ENCODE results near the gene PRRT1B.

Gene PRRT1B

GRCh38 chr9:131597246-131597645 is 51.9 kb downstream of the PRRT1B start:
- Histone ChIP-seq H3K9me3 (ENCODE audit: control insufficient read depth in 1 of 2, low read length in 2 of 2) (no peaks in the 10 kb centered on the region), H3K4me1 (ENCODE audit: control insufficient read depth in 1 of 2, insufficient read depth in 2 of 2, low read length in 2 of 2) (no peaks in the 10 kb centered on the region), H3K36me3 (ENCODE audit: control insufficient read depth in 1 of 2, insufficient read depth in 2 of 2, low read length in 2 of 2) (peaks cover 40 to 80% of the 10 kb centered on the region in 2 donors), H3K27me3 (ENCODE audit: control insufficient read depth in 1 of 2, insufficient read depth in 2 of 2, low read length in 2 of 2) (no peaks in the 10 kb centered on the region), H3K4me3 (ENCODE audit: low read depth in 1 of 2, low read length in 2 of 2) (no peak overlapping the region), H3K9ac (ENCODE audit: low read depth in 1 of 2, low read length in 2 of 2) (no peak overlapping the region), H3K27ac (ENCODE audit: low read depth, low read length) (no peak overlapping the region)

GRCh38 chr9:131598121-131598520 is 52.8 kb downstream of the PRRT1B start:
- Histone ChIP-seq H3K4me1 (ENCODE audit: control insufficient read depth in 1 of 2, insufficient read depth in 2 of 2, low read length in 2 of 2) (no peaks in the 10 kb centered on the region), H3K4me3 (ENCODE audit: low read depth in 1 of 2, low read length in 2 of 2) (no peak overlapping the region), H3K9ac (ENCODE audit: low read depth in 1 of 2, low read length in 2 of 2) (no peak overlapping the region), H3K27ac (ENCODE audit: low read depth, low read length) (no peak overlapping the region), H3K27me3 (ENCODE audit: control insufficient read depth in 1 of 2, insufficient read depth in 2 of 2, low read length in 2 of 2) (no peaks in the 10 kb centered on the region), H3K36me3 (ENCODE audit: control insufficient read depth in 1 of 2, insufficient read depth in 2 of 2, low read length in 2 of 2) (peaks cover 43 to 84% of the 10 kb centered on the region in 2 donors), H3K9me3 (ENCODE audit: control insufficient read depth in 1 of 2, low read length in 2 of 2) (no peaks in the 10 kb centered on the region)

GRCh38 chr9:131601683-131602181 is 56.4 kb downstream of the PRRT1B start:
- Histone ChIP-seq H3K9ac (ENCODE audit: low read depth in 1 of 2, low read length in 2 of 2) (no peak overlapping the region), H3K36me3 (ENCODE audit: control insufficient read depth in 1 of 2, insufficient read depth in 2 of 2, low read length in 2 of 2) (peaks cover 34 to 71% of the 10 kb centered on the region in 2 donors), H3K4me3 (ENCODE audit: low read depth in 1 of 2, low read length in 2 of 2) (no peak overlapping the region), H3K27ac (ENCODE audit: low read depth, low read length) (no peak overlapping the region), H3K4me1 (ENCODE audit: control insufficient read depth in 1 of 2, insufficient read depth in 2 of 2, low read length in 2 of 2) (peaks cover 4 to 7% of the 10 kb centered on the region in 2 donors), H3K27me3 (ENCODE audit: control insufficient read depth in 1 of 2, insufficient read depth in 2 of 2, low read length in 2 of 2) (no peaks in the 10 kb centered on the region), H3K9me3 (ENCODE audit: control insufficient read depth in 1 of 2, low read length in 2 of 2) (no peaks in the 10 kb centered on the region)

GRCh38 chr9:131603199-131603598 is 57.9 kb downstream of the PRRT1B start:
- H3K27me3 ChIP-seq (ENCODE audit: control insufficient read depth in 1 of 2, insufficient read depth in 2 of 2, low read length in 2 of 2) = no peaks in the 10 kb centered on the region
- H3K27ac ChIP-seq (ENCODE audit: low read depth, low read length) = no peak overlapping the region
- peaks cover 23 to 66% of the 10 kb centered on the region in 2 donors for H3K36me3 ChIP-seq (ENCODE audit: control insufficient read depth in 1 of 2, insufficient read depth in 2 of 2, low read length in 2 of 2)
- no peak overlapping the region for H3K9ac ChIP-seq (ENCODE audit: low read depth in 1 of 2, low read length in 2 of 2)
- no peak overlapping the region for H3K4me3 ChIP-seq (ENCODE audit: low read depth in 1 of 2, low read length in 2 of 2)
- H3K9me3 ChIP-seq (ENCODE audit: control insufficient read depth in 1 of 2, low read length in 2 of 2) = no peaks in the 10 kb centered on the region
- H3K4me1 ChIP-seq (ENCODE audit: control insufficient read depth in 1 of 2, insufficient read depth in 2 of 2, low read length in 2 of 2) = peaks cover 9 to 11% of the 10 kb centered on the region in 2 donors

- H3K27me3 ChIP-seq (ENCODE audit: control insufficient read depth in 1 of 2, insufficient read depth in 2 of 2, low read length in 2 of 2) = no peaks in the 10 kb centered on the region
- no peaks in the 10 kb centered on the region for H3K9me3 ChIP-seq (ENCODE audit: control insufficient read depth in 1 of 2, low read length in 2 of 2)
- H3K36me3 ChIP-seq (ENCODE audit: control insufficient read depth in 1 of 2, insufficient read depth in 2 of 2, low read length in 2 of 2) = peaks cover 26 to 68% of the 10 kb centered on the region in 2 donors
- H3K4me1 ChIP-seq (ENCODE audit: control insufficient read depth in 1 of 2, insufficient read depth in 2 of 2, low read length in 2 of 2) = peaks cover 11 to 13% of the 10 kb centered on the region in 2 donors
- no peak overlapping the region for H3K4me3 ChIP-seq (ENCODE audit: low read depth in 1 of 2, low read length in 2 of 2)
- no peak overlapping the region for H3K27ac ChIP-seq (ENCODE audit: low read depth, low read length)
- no peak overlapping the region for H3K9ac ChIP-seq (ENCODE audit: low read depth in 1 of 2, low read length in 2 of 2)
These were observed 58.6 kb downstream of the PRRT1B start for GRCh38 chr9:131603711-131604439.

- Histone ChIP-seq H3K27ac (ENCODE audit: low read depth, low read length) (no peak overlapping the region), H3K4me3 (ENCODE audit: low read depth in 1 of 2, low read length in 2 of 2) (no peak overlapping the region), H3K4me1 (ENCODE audit: control insufficient read depth in 1 of 2, insufficient read depth in 2 of 2, low read length in 2 of 2) (peaks cover 11 to 19% of the 10 kb centered on the region in 2 donors), H3K27me3 (ENCODE audit: control insufficient read depth in 1 of 2, insufficient read depth in 2 of 2, low read length in 2 of 2) (no peaks in the 10 kb centered on the region), H3K9ac (ENCODE audit: low read depth in 1 of 2, low read length in 2 of 2) (no peak overlapping the region), H3K36me3 (ENCODE audit: control insufficient read depth in 1 of 2, insufficient read depth in 2 of 2, low read length in 2 of 2) (peaks cover 26 to 75% of the 10 kb centered on the region in 2 donors), H3K9me3 (ENCODE audit: control insufficient read depth in 1 of 2, low read length in 2 of 2) (no peaks in the 10 kb centered on the region)
These were observed 60.7 kb downstream of the PRRT1B start for GRCh38 chr9:131605770-131606590.

GRCh38 chr9:131606896-131607567 is 61.7 kb downstream of the PRRT1B start:
- Histone ChIP-seq H3K36me3 (ENCODE audit: control insufficient read depth in 1 of 2, insufficient read depth in 2 of 2, low read length in 2 of 2) (peaks cover 26 to 76% of the 10 kb centered on the region in 2 donors), H3K9me3 (ENCODE audit: control insufficient read depth in 1 of 2, low read length in 2 of 2) (no peaks in the 10 kb centered on the region), H3K9ac (ENCODE audit: low read depth in 1 of 2, low read length in 2 of 2) (no peak overlapping the region), H3K27ac (ENCODE audit: low read depth, low read length) (no peak overlapping the region), H3K4me1 (ENCODE audit: control insufficient read depth in 1 of 2, insufficient read depth in 2 of 2, low read length in 2 of 2) (peaks cover 11 to 19% of the 10 kb centered on the region in 2 donors), H3K27me3 (ENCODE audit: control insufficient read depth in 1 of 2, insufficient read depth in 2 of 2, low read length in 2 of 2) (no peaks in the 10 kb centered on the region), H3K4me3 (ENCODE audit: low read depth in 1 of 2, low read length in 2 of 2) (no peak overlapping the region)

GRCh38 chr9:131607591-131607990 is 62.3 kb downstream of the PRRT1B start:
- Histone ChIP-seq H3K4me1 (ENCODE audit: control insufficient read depth in 1 of 2, insufficient read depth in 2 of 2, low read length in 2 of 2) (peaks cover 11 to 19% of the 10 kb centered on the region in 2 donors), H3K27ac (ENCODE audit: low read depth, low read length) (no peak overlapping the region), H3K36me3 (ENCODE audit: control insufficient read depth in 1 of 2, insufficient read depth in 2 of 2, low read length in 2 of 2) (peaks cover 24 to 76% of the 10 kb centered on the region in 2 donors), H3K9ac (ENCODE audit: low read depth in 1 of 2, low read length in 2 of 2) (no peak overlapping the region), H3K27me3 (ENCODE audit: control insufficient read depth in 1 of 2, insufficient read depth in 2 of 2, low read length in 2 of 2) (no peaks in the 10 kb centered on the region), H3K9me3 (ENCODE audit: control insufficient read depth in 1 of 2, low read length in 2 of 2) (no peaks in the 10 kb centered on the region), H3K4me3 (ENCODE audit: low read depth in 1 of 2, low read length in 2 of 2) (no peak overlapping the region)

GRCh38 chr9:131608493-131609037 is 63.2 kb downstream of the PRRT1B start:
- Histone ChIP-seq H3K9me3 (ENCODE audit: control insufficient read depth in 1 of 2, low read length in 2 of 2) (no peaks in the 10 kb centered on the region), H3K27ac (ENCODE audit: low read depth, low read length) (peak overlapping the region; percentile 15), H3K4me1 (ENCODE audit: control insufficient read depth in 1 of 2, insufficient read depth in 2 of 2, low read length in 2 of 2) (peaks cover 11 to 19% of the 10 kb centered on the region in 2 donors), H3K4me3 (ENCODE audit: low read depth in 1 of 2, low read length in 2 of 2) (no peak overlapping the region), H3K9ac (ENCODE audit: low read depth in 1 of 2, low read length in 2 of 2) (no peak overlapping the region), H3K27me3 (ENCODE audit: control insufficient read depth in 1 of 2, insufficient read depth in 2 of 2, low read length in 2 of 2) (no peaks in the 10 kb centered on the region), H3K36me3 (ENCODE audit: control insufficient read depth in 1 of 2, insufficient read depth in 2 of 2, low read length in 2 of 2) (peaks cover 23 to 76% of the 10 kb centered on the region in 2 donors)

All from duodenal mucosa (tissue), 2 donors.